ENCODE measurements around the gene ITPKC. TPM values are rescaled to one million over a fixed set of nuclear protein-coding genes. Genes with fewer than 3 reads are reported as not detected.

Gene ITPKC
- total and polyA plus RNA-seq, 2 of the 13 experiments (the other 11 are each of a cell fraction or from before 2014, with no cell fraction given), result 6.9 to 11.2 TPM

DNA sequence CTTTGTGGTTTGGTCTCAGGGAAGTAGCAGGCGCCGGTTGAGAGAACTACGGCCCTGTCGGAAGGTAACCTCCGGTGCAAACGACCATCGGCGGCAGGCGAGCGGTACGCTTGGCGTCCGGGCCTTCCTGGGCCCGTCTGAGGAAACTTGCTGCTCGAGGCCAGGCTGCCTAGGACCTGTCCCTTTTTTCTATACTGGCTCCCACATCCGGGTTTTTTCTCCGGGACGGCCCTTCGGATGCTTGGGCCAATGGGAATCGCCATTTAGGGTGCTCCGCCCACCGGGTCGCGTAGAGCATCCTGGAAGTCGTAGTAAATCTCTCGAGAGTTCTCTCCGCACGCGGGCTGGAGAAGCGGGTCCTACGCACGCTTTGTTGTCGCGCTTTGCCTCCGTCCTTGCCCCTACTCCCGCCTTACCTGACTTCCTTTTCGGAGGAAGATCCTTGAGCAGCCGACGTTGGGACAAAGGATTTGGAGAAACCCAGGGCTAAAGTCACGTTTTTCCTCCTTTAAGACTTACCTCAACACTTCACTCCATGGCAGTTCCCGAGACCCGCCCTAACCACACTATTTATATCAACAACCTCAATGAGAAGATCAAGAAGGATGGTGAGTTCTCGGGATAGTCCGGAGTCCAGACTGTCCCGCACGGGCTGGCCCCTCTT is 34.1 kb downstream of the ITPKC start, which contains the start of gene SNRPA (continued):
- no peak for TF ChIP-seq RARG (CRISPR knock-in tag; IDR thresholded peaks at IDR 0.05; ENCODE audit: low read depth)
- no peak for TF ChIP-seq PHF21A (CRISPR knock-in tag; IDR thresholded peaks at IDR 0.05)
- TF ChIP-seq, protein P1, sequence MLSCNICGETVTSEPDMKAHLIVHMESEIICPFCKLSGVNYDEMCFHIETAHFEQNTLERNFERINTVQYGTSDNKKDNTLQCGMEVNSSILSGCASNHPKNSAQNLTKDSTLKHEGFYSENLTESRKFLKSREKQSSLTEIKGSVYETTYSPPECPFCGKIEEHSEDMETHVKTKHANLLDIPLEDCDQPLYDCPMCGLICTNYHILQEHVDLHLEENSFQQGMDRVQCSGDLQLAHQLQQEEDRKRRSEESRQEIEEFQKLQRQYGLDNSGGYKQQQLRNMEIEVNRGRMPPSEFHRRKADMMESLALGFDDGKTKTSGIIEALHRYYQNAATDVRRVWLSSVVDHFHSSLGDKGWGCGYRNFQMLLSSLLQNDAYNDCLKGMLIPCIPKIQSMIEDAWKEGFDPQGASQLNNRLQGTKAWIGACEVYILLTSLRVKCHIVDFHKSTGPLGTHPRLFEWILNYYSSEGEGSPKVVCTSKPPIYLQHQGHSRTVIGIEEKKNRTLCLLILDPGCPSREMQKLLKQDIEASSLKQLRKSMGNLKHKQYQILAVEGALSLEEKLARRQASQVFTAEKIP (CRISPR knock-in tag; IDR thresholded peaks at IDR 0.05; ENCODE audit: borderline replicate concordance), result no peak
- TF ChIP-seq ZSCAN30 (CRISPR knock-in tag; IDR thresholded peaks at IDR 0.05), result no peak
- TF ChIP-seq ZNF7 (CRISPR knock-in tag; IDR thresholded peaks at IDR 0.05), result no peak
- no peak for TF ChIP-seq ZC3H13 (CRISPR knock-in tag; IDR thresholded peaks at IDR 0.05)
- peak; percentile 57 for TF ChIP-seq HOXA3 (CRISPR knock-in tag; IDR thresholded peaks at IDR 0.05)
- TF ChIP-seq, protein P2, sequence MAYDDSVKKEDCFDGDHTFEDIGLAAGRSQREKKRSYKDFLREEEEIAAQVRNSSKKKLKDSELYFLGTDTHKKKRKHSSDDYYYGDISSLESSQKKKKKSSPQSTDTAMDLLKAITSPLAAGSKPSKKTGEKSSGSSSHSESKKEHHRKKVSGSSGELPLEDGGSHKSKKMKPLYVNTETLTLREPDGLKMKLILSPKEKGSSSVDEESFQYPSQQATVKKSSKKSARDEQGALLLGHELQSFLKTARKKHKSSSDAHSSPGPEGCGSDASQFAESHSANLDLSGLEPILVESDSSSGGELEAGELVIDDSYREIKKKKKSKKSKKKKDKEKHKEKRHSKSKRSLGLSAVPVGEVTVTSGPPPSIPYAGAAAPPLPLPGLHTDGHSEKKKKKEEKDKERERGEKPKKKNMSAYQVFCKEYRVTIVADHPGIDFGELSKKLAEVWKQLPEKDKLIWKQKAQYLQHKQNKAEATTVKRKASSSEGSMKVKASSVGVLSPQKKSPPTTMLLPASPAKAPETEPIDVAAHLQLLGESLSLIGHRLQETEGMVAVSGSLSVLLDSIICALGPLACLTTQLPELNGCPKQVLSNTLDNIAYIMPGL (CRISPR knock-in tag; IDR thresholded peaks at IDR 0.05; ENCODE audit: borderline replicate concordance in 1 of 2, low read depth in 1 of 2), result no peak; a peak in 1 of 4 replicates
- TF ChIP-seq, protein P3, sequence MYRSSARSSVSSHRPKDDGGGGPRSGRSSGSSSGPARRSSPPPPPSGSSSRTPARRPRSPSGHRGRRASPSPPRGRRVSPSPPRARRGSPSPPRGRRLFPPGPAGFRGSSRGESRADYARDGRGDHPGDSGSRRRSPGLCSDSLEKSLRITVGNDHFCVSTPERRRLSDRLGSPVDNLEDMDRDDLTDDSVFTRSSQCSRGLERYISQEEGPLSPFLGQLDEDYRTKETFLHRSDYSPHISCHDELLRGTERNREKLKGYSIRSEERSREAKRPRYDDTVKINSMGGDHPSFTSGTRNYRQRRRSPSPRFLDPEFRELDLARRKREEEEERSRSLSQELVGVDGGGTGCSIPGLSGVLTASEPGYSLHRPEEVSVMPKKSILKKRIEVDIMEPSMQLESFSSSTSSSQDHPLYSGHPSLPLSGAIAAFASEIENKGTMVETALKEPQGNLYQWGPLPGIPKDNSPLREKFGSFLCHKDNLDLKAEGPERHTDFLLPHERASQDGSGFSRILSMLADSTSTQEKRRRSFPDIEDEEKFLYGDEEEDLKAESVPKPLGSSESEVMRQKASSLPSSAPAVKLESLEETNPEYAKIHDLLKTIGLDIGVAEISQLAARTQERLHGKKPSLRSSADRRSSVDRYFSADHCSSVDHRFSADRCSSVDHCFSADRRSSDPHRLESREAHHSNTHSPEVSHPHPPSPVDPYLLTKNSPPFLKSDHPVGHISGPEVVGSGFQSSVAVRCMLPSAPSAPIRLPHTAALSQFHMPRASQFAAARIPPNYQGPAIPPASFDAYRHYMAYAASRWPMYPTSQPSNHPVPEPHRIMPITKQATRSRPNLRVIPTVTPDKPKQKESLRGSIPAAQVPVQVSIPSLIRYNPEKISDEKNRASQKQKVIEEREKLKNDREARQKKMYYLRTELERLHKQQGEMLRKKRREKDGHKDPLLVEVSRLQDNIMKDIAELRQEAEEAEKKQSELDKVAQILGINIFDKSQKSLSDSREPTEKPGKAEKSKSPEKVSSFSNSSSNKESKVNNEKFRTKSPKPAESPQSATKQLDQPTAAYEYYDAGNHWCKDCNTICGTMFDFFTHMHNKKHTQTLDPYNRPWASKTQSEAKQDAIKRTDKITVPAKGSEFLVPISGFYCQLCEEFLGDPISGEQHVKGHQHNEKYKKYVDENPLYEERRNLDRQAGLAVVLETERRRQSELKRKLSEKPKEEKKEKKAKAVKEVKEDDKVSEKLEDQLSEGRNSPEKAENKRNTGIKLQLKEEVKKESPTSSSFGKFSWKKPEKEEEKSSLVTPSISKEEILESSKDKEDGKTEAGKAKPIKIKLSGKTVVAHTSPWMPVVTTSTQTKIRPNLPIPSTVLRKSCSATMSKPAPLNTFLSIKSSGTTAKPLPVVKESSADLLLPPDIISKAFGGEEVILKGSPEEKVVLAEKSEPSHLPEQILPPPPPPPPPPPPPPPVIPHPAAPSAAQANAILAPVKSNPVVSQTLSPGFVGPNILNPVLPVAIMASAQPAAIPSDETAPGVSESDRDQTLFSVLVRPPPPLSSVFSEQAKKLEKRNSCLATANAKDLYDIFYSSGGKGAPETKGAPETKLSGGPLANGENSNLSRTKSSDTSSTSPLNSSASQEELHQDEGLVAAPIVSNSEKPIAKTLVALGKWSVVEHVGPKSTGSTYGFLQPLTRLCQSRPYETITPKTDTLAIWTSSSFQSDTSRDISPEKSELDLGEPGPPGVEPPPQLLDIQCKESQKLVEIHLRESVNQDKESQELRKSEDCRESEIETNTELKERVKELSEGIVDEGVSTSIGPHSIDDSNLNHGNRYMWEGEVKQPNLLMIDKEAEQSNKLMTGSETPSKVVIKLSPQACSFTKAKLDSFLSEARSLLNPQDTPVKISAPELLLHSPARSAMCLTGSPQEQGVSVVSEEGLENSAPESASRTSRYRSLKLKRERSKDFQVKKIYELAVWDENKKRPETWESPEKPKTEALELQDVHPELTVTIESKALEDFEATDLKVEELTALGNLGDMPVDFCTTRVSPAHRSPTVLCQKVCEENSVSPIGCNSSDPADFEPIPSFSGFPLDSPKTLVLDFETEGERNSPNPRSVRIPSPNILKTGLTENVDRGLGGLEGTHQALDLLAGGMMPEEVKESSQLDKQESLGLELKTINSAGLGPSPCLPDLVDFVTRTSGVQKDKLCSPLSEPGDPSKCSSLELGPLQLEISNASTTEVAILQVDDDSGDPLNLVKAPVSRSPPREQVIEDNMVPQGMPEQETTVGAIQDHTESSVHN (CRISPR knock-in tag; IDR thresholded peaks at IDR 0.05), result 0 out of 2 replicates have a peak, but pooled peaks have one; percentile 17
- no peak for TF ChIP-seq ZNF17 (CRISPR knock-in tag; IDR thresholded peaks at IDR 0.05)
- TF ChIP-seq SIX4 (CRISPR knock-in tag; IDR thresholded peaks at IDR 0.05), result no peak
- no peak for TF ChIP-seq ZFX (CRISPR knock-in tag; IDR thresholded peaks at IDR 0.05; ENCODE audit: low read depth)
- no peak for TF ChIP-seq ZNF564 (CRISPR knock-in tag; IDR thresholded peaks at IDR 0.05)
- no peak for TF ChIP-seq ZNF552 (CRISPR knock-in tag; IDR thresholded peaks at IDR 0.05; ENCODE audit: borderline replicate concordance)
- TF ChIP-seq ZNF232 (CRISPR knock-in tag; IDR thresholded peaks at IDR 0.05; ENCODE audit: borderline replicate concordance), result peak; percentile 73; the same call in 1 of the 2 replicates
- TF ChIP-seq XRCC5 (optimal IDR thresholded peaks at IDR 0.05; ENCODE audit: low read length), result no peak
- TF ChIP-seq ZNF629 (CRISPR knock-in tag; conservative IDR thresholded peaks at IDR 0.05), result no peak
- TF ChIP-seq ZNF225 (CRISPR knock-in tag; IDR thresholded peaks at IDR 0.05), result no peak
- TF ChIP-seq KAT7 (CRISPR knock-in tag; IDR thresholded peaks at IDR 0.05; ENCODE audit: borderline replicate concordance), result peak; percentile 26; the same call in 1 of the 2 replicates

Data from HepG2 (cell line).